Measurements from ENCODE around the gene RAPSN. TPM values are rescaled to one million over a fixed set of nuclear protein-coding genes. Genes with fewer than 3 reads are reported as not detected.

The RAPSN gene
- total and polyA plus RNA-seq, 2 donors (not counting 3 experiments of a cell fraction or from before 2014, with no cell fraction given), result 0.18 to 1.6 TPM

- H2AFZ ChIP-seq (ENCODE audit: low read depth, low read length), result no peak overlapping the region
- no TSS peak for BruUV-seq (replicated peaks)
- H3K9ac ChIP-seq (replicated peaks; ENCODE audit: extremely low read depth, insufficient read depth, low read length), result no peak overlapping the region
- TF ChIP-seq MYC (IDR thresholded peaks at IDR 0.05; ENCODE audit: low read depth, low read length), result no peak
- no peak for TF ChIP-seq FOS (IDR thresholded peaks at IDR 0.05; ENCODE audit: borderline replicate concordance, insufficient read depth, low read length)
- TF ChIP-seq, protein P1, sequence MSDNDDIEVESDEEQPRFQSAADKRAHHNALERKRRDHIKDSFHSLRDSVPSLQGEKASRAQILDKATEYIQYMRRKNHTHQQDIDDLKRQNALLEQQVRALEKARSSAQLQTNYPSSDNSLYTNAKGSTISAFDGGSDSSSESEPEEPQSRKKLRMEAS (IDR thresholded peaks at IDR 0.05; ENCODE audit: insufficient read depth, insufficient read length), result no peak
- no peak for TF ChIP-seq GATA2 (IDR thresholded peaks at IDR 0.05; ENCODE audit: insufficient read depth, insufficient read length, low read depth, low read length)
- TF ChIP-seq POLR2A (IDR thresholded peaks at IDR 0.05; ENCODE audit: low read depth, low read length), result no peak
- TF ChIP-seq JUN (IDR thresholded peaks at IDR 0.05; ENCODE audit: borderline replicate concordance, insufficient read depth, insufficient read length, low read depth), result no peak
- TF ChIP-seq CTCF (IDR thresholded peaks at IDR 0.05; ENCODE audit: extremely low read depth in 1 of 2, insufficient read depth in 1 of 2, low read depth in 1 of 2, low read length in 2 of 2), result no peak
- TF ChIP-seq EZH2 (IDR thresholded peaks at IDR 0.05; ENCODE audit: borderline replicate concordance, low read depth, low read length, severe bottlenecking), result no peak
- TF ChIP-seq POLR2AphosphoS5 (IDR thresholded peaks at IDR 0.05; ENCODE audit: insufficient read depth, low read depth, low read length), result no peak
- no peaks in the 10 kb centered on the region for H3K4me1 ChIP-seq (ENCODE audit: control insufficient read depth, extremely low read depth, insufficient read depth, low read length)
- H3K4me3 ChIP-seq (replicated peaks in 1 of 3; ENCODE audit: insufficient read depth in 1 of 3, low read depth in 1 of 3, low read length in 3 of 3), result no peak overlapping the region
- H3K4me2 ChIP-seq (ENCODE audit: insufficient read depth, low read length), result no peak overlapping the region
- dilution Hi-C loops (cut with MboI; ENCODE audit: extremely low pct_ligation_motif_present, low sequenced_read_pairs) (no loop called here), intact Hi-C loops (cut with micrococcal nuclease) (no loop called here)
- CTCF ChIA-PET, result interaction anchor here (1.0 to 1.1 kb wide), 3 partner anchors 14 to 46 kb away, joined by 3 to 5 read pairs (median 4); no protein-coding TSS in a partner anchor
- H3K9me1 ChIP-seq (replicated peaks; ENCODE audit: control insufficient read depth, extremely low read depth, insufficient read depth, low read length), result peaks cover 4% of the 10 kb centered on the region
- POLR2A ChIA-PET, result interaction anchor here (0.5 to 0.6 kb wide), 2 partner anchors 26 to 109 kb away, joined by 3 to 4 read pairs; no protein-coding TSS in a partner anchor
- no peak for FAIRE-seq
- H3K36me3 ChIP-seq (ENCODE audit: control insufficient read depth in 2 of 2, extremely low read depth in 1 of 2, insufficient read depth in 2 of 2, low read length in 2 of 2), result peaks cover 26 to 29% of the 10 kb centered on the region in 2 experiments
- H3K27me3 ChIP-seq (ENCODE audit: control insufficient read depth in 2 of 2, insufficient read depth in 2 of 2, low read length in 2 of 2), result no peaks in the 10 kb centered on the region
- no peak for DNase-seq (ENCODE audit: low read depth, low spot score)
- no peak overlapping the region for H3K27ac ChIP-seq (ENCODE audit: insufficient read depth, low read depth, low read length)
- peaks cover 28% of the 10 kb centered on the region for H3K79me2 ChIP-seq (ENCODE audit: control insufficient read depth, insufficient read depth, low read length)
- H3K9me3 ChIP-seq (replicated peaks; ENCODE audit: control insufficient read depth, insufficient read depth, low read length), result no peaks in the 10 kb centered on the region
- no peaks in the 10 kb centered on the region for H4K20me1 ChIP-seq (replicated peaks; ENCODE audit: control insufficient read depth, extremely low read depth, insufficient read depth, low read length)
These were observed 38.5 kb upstream of the RAPSN start for GRCh38 chr11:47487421-47487820.

Measured in endothelial cell of umbilical vein (primary cell).